HG03460 (cell line): Measurements from ENCODE around the gene RD3L.

ENCODE experiments used
- ATAC-seq: cut with Tn5 transposase; IDR thresholded peaks from one replicate; pipeline ENCODE4 v1.9.1; 2021; ENCODE audit not compliant: unreplicated experiment

The RD3L gene

DNA sequence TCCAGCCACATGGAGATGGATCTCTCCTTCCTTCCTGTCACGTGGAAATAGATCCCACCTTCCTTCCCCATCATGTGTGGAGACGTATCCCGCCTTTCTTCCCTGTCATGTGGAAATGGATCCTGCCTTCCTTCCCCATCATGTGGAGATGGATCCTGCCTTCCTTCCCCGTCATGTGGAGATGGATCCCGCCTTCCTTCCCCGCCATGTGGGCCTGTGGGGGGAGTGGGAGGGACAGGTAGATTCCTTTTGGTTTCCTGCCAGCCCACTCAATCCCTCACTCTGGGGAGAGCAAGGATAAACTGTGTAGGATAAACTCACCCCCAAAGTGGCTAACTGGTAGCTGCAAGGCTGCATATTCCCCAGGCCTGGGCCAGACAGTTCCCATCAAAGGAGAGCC is 45.8 kb downstream of the RD3L start:
- ATAC-seq, result no peak

DNA sequence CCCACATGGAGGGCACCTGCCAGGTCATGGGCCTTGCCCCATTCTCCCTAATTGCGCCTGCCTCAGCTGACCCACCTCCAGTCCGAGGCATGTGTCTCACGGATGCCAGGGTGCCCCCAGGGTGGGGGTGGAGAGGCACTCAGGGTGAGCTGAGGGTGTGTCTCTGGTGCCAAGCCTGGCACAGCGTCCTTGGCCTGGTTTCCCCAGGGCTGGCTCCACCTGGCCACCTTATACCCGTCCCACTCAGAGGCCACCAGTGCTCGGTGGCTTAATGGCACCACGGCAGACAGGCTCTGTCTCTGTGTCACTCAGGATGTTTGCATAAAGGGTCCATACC is 47.6 kb downstream of the RD3L start:
- ATAC-seq, result no peak

DNA sequence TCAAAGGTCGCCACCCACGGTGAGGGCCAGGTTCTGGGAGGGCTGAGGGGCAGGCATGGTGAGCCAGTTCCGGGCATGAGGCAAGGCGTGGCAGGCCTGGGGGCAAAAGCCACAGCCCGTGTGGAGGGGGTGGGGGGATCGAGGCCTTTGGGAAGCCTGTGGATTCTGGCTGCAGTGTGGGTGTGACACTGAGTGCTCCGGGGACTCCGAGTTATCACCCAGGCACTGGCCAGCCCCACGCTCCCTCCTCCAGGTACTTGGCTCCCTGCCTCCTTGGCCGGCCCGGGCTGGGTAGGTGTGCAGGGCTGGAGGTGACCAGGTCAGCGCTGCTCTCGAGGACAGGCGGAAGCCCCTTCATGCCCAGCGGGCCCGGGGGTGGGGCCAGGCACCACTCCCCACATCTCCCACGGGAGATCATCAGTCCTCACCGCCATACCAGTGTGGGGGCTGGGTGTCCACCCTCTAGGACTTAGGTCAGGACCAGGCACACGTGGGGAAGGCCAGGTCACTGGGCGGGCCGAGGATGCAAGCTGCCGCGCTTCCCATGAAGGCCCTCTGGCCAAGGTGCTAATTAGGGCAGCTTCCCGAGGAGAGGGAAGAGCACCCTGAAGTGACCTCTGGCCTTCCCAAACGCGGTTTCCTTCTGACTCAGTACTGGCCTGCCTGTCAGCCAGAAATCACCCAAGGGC is 48.2 kb downstream of the RD3L start:
- ATAC-seq, result no peak

- no peak for ATAC-seq
Observed at GRCh38 chr14:103892247-103892646, 50.1 kb downstream of the RD3L start.

DNA sequence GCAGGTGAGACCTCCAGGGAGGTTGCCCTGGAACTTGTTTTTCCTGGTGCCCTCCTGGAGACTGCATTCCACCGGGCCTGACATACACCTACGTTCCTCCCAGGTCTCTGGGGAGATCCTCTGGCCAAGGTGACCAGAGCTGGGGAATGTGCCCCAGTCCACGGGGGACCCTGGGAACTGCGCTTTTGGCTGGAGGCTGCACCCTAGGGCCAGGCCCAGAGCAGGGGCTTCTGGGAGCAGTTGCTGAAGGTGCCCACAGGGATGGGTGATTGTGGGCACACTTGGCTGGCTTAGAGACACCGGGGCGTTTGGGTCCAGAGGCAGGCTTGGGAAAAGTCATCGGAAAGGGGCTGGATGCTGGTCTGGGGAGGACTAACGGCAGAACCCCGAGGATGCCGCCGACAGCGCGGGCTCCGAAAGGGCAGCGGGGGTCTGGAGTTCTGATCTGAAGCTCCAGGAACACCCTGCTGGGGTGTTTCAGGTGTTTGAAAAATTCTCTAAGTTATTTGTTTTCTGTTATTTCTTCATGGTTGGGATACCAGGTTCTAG is 50.6 kb downstream of the RD3L start:
- ATAC-seq, result no peak

- no peak for ATAC-seq
Observed at GRCh38 chr14:103890821-103891666, 51.3 kb downstream of the RD3L start.
